Inflammatory macrophage treated with lipopolysaccharide for 4 hours (primary cell): ENCODE data around the gene PTAFR.

Source experiments
- DNase-seq: peaks from one replicate; pipeline ENCODE4 v3.0.0-alpha.2; 2020

The PTAFR gene

GRCh38 chr1:28143496-28144202, 32.8 kb downstream of the PTAFR start:
- peak; percentile 38 for DNase-seq

- no peak for DNase-seq
Observed at GRCh38 chr1:28141685-28142084, 34.8 kb downstream of the PTAFR start.

- DNase-seq = peak; percentile 47
Observed at GRCh38 chr1:28139866-28140265, 36.6 kb downstream of the PTAFR start.

- peak; percentile 99 for DNase-seq
Observed at GRCh38 chr1:28139025-28139712, 37.3 kb downstream of the PTAFR start.

- DNase-seq = no peak
Observed at GRCh38 chr1:28136922-28137613, 39.4 kb downstream of the PTAFR start.

GRCh38 chr1:28136169-28136921, 40.1 kb downstream of the PTAFR start:
- no peak for DNase-seq

GRCh38 chr1:28135371-28136168, 40.9 kb downstream of the PTAFR start:
- peak; percentile 79 for DNase-seq

- no peak for DNase-seq
Observed at GRCh38 chr1:28134651-28135207, 41.8 kb downstream of the PTAFR start.

- DNase-seq = peak; percentile 74
Observed at GRCh38 chr1:28132171-28133167, 44.0 kb downstream of the PTAFR start.

GRCh38 chr1:28130901-28131300, 45.6 kb downstream of the PTAFR start:
- DNase-seq = no peak

GRCh38 chr1:28129150-28129549, 47.3 kb downstream of the PTAFR start:
- DNase-seq = no peak

- peak; percentile 87 for DNase-seq
Observed at GRCh38 chr1:28127617-28128257, 48.8 kb downstream of the PTAFR start.

GRCh38 chr1:28126783-28127490, 49.6 kb downstream of the PTAFR start:
- peak; percentile 83 for DNase-seq

- no peak for DNase-seq
Observed at GRCh38 chr1:28126212-28126611, 50.3 kb downstream of the PTAFR start.

- peak; percentile 97 for DNase-seq
Observed at GRCh38 chr1:28123461-28123961, 53.0 kb downstream of the PTAFR start.

- DNase-seq = peak; percentile 69
Observed at GRCh38 chr1:28122183-28122582, 54.3 kb downstream of the PTAFR start.

GRCh38 chr1:28119556-28119955, 56.9 kb downstream of the PTAFR start:
- peak; percentile 51 for DNase-seq

- DNase-seq = no peak
Observed at GRCh38 chr1:28118640-28119307, 57.7 kb downstream of the PTAFR start.

GRCh38 chr1:28115267-28115666, 61.2 kb downstream of the PTAFR start:
- DNase-seq = peak; percentile 98
